GM21825 (cell line): ENCODE results near the gene KRT5.
"Not testable (repeated sequence)": the region's sequence is repeated elsewhere in the genome, so short reads cannot be mapped to it uniquely, and the experiment has no call there.

Experiments
- ATAC-seq: cut with Tn5 transposase; IDR thresholded peaks from one replicate; pipeline ENCODE4 v1.9.1; 2021; ENCODE audit warnings: mild to moderate bottlenecking, moderate library complexity; ENCODE audit not compliant: unreplicated experiment

KRT5 gene

GRCh38 chr12:52522346-52523011, 2.3 kb upstream of the KRT5 start:
- no peak for ATAC-seq

GRCh38 chr12:52521568-52522266, 1.5 kb upstream of the KRT5 start:
- no peak for ATAC-seq

- no peak for ATAC-seq
Observed at GRCh38 chr12:52521175-52521567, 977 bp upstream of the KRT5 start.

GRCh38 chr12:52519387-52519703, 849 bp downstream of the KRT5 start:
- ATAC-seq: no peak

GRCh38 chr12:52518574-52519386, 1.4 kb downstream of the KRT5 start:
- ATAC-seq: no peak

- no peak for ATAC-seq
Observed at GRCh38 chr12:52517888-52518287, 2.3 kb downstream of the KRT5 start.

- no peak for ATAC-seq
Observed at GRCh38 chr12:52517005-52517835, 3.0 kb downstream of the KRT5 start.

- ATAC-seq: no peak
Observed at GRCh38 chr12:52515927-52516831, 4.0 kb downstream of the KRT5 start.

GRCh38 chr12:52515319-52515646, 4.9 kb downstream of the KRT5 start:
- no peak for ATAC-seq

- no peak for ATAC-seq
Observed at GRCh38 chr12:52514471-52515318, 5.5 kb downstream of the KRT5 start.

GRCh38 chr12:52513736-52514135, 6.5 kb downstream of the KRT5 start:
- no peak for ATAC-seq

GRCh38 chr12:52508211-52508610, 12.0 kb downstream of the KRT5 start:
- ATAC-seq: no peak

- ATAC-seq: no peak
Observed at GRCh38 chr12:52506858-52507715, 13.1 kb downstream of the KRT5 start.

- no peak for ATAC-seq
Observed at GRCh38 chr12:52502877-52503276, 17.3 kb downstream of the KRT5 start.

- no peak for ATAC-seq
Observed at GRCh38 chr12:52501490-52501889, 18.7 kb downstream of the KRT5 start.

GRCh38 chr12:52500574-52500973, 19.6 kb downstream of the KRT5 start:
- ATAC-seq: not testable (repeated sequence)

GRCh38 chr12:52499806-52500560, 20.2 kb downstream of the KRT5 start:
- ATAC-seq: no peak

GRCh38 chr12:52498946-52499345, 21.2 kb downstream of the KRT5 start:
- no peak for ATAC-seq
